ENCODE results near the gene ERBB2.

DNA sequence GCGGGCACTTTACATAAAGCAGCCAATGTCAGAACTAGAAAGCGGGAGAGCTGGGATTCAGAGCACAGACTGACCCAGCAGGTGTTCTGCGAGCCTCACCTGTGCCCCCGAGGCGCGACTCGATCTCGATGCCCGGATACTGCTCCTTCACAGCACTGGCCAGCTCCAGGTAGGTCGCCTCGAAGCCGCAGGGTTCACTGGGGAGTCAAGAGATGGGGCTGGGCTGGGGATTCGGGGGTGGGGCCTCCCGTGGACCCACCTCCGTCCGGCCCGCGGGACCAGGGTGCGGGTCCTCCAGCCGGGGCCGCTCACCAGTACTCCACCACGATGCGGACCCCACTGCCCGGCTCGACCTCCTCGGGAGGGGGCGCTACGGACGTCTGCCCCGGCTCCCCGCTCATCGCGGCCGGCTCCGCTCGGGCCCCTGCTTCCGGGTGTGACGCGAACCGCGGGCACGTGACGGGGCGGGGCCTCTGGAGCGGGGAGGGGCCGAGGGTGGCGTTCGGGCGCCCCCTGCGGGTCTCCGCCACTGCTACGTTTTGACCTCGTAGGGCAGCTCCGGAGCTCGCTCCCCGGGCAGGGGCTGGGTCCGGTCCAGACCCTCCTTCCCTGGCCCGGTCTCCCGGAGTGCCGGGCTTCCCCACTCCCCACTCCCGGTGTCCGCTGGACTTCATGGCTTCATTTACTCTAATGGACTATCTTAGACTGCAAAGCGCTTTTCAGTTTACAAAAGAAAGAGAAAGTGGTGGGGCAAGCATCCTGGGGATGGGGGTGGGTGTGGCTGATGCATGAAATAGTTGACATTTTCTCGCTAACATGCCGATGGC lies 30.4 kb downstream of the ERBB2 start, which contains the start of gene MIEN1:
- TF ChIP-seq ZNF414 (CRISPR knock-in tag; IDR thresholded peaks at IDR 0.05) (peak; percentile 85; the same call in 1 of the 2 replicates), CTCF (CRISPR knock-in tag; IDR thresholded peaks at IDR 0.05) (peak; percentile 93), TCF7L2 (IDR thresholded peaks at IDR 0.05; ENCODE audit: low read depth, low read length) (no peak), POLR2AphosphoS5 (IDR thresholded peaks at IDR 0.05; ENCODE audit: low read depth, low read length) (peak; percentile 65), ZBTB8A (CRISPR knock-in tag; IDR thresholded peaks at IDR 0.05; ENCODE audit: borderline replicate concordance, low read depth) (no peak), KAT8 (CRISPR knock-in tag; IDR thresholded peaks at IDR 0.05) (peak; percentile 97)
